Measurements from ENCODE around the gene PTPRN2.

The PTPRN2 gene

GRCh38 chr7:157628456-157628855 is 959.2 kb downstream of the PTPRN2 start:
- H3K4me3 ChIP-seq (ENCODE audit: low read depth, low read length): no peak overlapping the region
- no peak for TF ChIP-seq CTCF (IDR thresholded peaks at IDR 0.05; ENCODE audit: low read depth, low read length, missing control alignments)
- in situ Hi-C loops (cut with HindIII; ENCODE audit: low sequenced_read_pairs): no loop called here
- DNase-seq (ENCODE audit: low read depth): no peak

- H3K4me3 ChIP-seq (ENCODE audit: low read depth, low read length): no peak overlapping the region
- no peak for DNase-seq (ENCODE audit: low read depth)
- no peak for TF ChIP-seq CTCF (IDR thresholded peaks at IDR 0.05; ENCODE audit: low read depth, low read length, missing control alignments)
- in situ Hi-C loops (cut with HindIII; ENCODE audit: low sequenced_read_pairs): no loop called here
Measured at GRCh38 chr7:157627646-157628045, 960.0 kb downstream of the PTPRN2 start.

GRCh38 chr7:157627033-157627432 is 960.6 kb downstream of the PTPRN2 start:
- no peak for DNase-seq (ENCODE audit: low read depth)

GRCh38 chr7:157625973-157626742 is 961.5 kb downstream of the PTPRN2 start:
- H3K4me3 ChIP-seq (ENCODE audit: low read depth, low read length): no peak overlapping the region
- in situ Hi-C loops (cut with HindIII; ENCODE audit: low sequenced_read_pairs): no loop called here
- TF ChIP-seq CTCF (IDR thresholded peaks at IDR 0.05; ENCODE audit: low read depth, low read length, missing control alignments): no peak
- DNase-seq (ENCODE audit: low read depth): no peak

More at GRCh38 chr7:157627033-157627432, 960.6 kb downstream of the PTPRN2 start:
- H3K4me3 ChIP-seq (ENCODE audit: low read depth, low read length): no peak overlapping the region
- no peak for TF ChIP-seq CTCF (IDR thresholded peaks at IDR 0.05; ENCODE audit: low read depth, low read length, missing control alignments)
- in situ Hi-C loops (cut with HindIII; ENCODE audit: low sequenced_read_pairs): no loop called here

GRCh38 chr7:157623556-157623955 is 964.1 kb downstream of the PTPRN2 start:
- DNase-seq (ENCODE audit: low read depth): no peak
- in situ Hi-C loops (cut with HindIII; ENCODE audit: low sequenced_read_pairs): no loop called here
- TF ChIP-seq CTCF (IDR thresholded peaks at IDR 0.05; ENCODE audit: low read depth, low read length, missing control alignments): no peak
- no peak overlapping the region for H3K4me3 ChIP-seq (ENCODE audit: low read depth, low read length)

GRCh38 chr7:157622408-157623205 is 965.0 kb downstream of the PTPRN2 start:
- no peak for TF ChIP-seq CTCF (IDR thresholded peaks at IDR 0.05; ENCODE audit: low read depth, low read length, missing control alignments)
- no peak overlapping the region for H3K4me3 ChIP-seq (ENCODE audit: low read depth, low read length)
- in situ Hi-C loops (cut with HindIII; ENCODE audit: low sequenced_read_pairs): no loop called here
- no peak for DNase-seq (ENCODE audit: low read depth)

Data from astrocyte of the cerebellum (primary cell).